ENCODE measurements around the gene FAM162B.

DNA sequence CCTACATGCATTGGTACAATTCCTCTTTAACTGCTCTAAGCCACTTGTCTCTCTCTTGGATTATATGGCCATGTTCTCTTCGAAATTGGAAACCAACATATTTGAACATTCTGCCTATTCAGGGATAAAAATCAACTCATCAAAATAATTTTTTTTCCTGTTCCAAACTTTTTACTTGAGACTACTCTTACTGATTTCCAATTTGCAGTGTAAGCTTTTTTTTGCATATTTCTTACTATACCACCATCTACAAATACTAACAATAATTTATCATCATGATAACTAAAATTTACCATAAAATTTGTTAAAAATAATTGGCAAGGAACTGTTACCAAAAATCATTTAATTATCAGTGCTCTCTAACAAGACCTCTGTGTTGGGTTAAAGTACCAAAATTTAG is 6.9 kb upstream of the FAM162B start:
- TF ChIP-seq, protein P1, sequence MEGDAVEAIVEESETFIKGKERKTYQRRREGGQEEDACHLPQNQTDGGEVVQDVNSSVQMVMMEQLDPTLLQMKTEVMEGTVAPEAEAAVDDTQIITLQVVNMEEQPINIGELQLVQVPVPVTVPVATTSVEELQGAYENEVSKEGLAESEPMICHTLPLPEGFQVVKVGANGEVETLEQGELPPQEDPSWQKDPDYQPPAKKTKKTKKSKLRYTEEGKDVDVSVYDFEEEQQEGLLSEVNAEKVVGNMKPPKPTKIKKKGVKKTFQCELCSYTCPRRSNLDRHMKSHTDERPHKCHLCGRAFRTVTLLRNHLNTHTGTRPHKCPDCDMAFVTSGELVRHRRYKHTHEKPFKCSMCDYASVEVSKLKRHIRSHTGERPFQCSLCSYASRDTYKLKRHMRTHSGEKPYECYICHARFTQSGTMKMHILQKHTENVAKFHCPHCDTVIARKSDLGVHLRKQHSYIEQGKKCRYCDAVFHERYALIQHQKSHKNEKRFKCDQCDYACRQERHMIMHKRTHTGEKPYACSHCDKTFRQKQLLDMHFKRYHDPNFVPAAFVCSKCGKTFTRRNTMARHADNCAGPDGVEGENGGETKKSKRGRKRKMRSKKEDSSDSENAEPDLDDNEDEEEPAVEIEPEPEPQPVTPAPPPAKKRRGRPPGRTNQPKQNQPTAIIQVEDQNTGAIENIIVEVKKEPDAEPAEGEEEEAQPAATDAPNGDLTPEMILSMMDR (conservative IDR thresholded peaks at IDR 0.05 in 1 of 2, IDR thresholded peaks at IDR 0.05 in 1 of 2; ENCODE audit: extremely low read depth in 1 of 2, insufficient read depth in 1 of 2, low read depth in 1 of 2, low read length in 2 of 2): no peak
- TF ChIP-seq EZH2 (IDR thresholded peaks at IDR 0.05; ENCODE audit: borderline replicate concordance, low read length): no peak
